ENCODE results near the gene MACROD2.

GRCh38 chr20:15205028-15205427, 1209.7 kb downstream of the MACROD2 start:
- TF ChIP-seq CTCF (IDR thresholded peaks at IDR 0.05), result no peak
- no peak for TF ChIP-seq POLR2A (IDR thresholded peaks at IDR 0.05)

Data from uterus (tissue), 2 donors.